ENCODE data around the gene NDUFV3. TPM values are rescaled to one million over a fixed set of nuclear protein-coding genes. Genes with fewer than 3 reads are reported as not detected.
"Not testable (repeated sequence)": the region's sequence is repeated elsewhere in the genome, so short reads cannot be mapped to it uniquely, and the experiment has no call there.

NDUFV3 gene
- total RNA-seq, 3 donors from 2014 or later: 49.9 to 62.9 (median 51.1) TPM

GRCh38 chr21:42942244-42942643, 49.1 kb downstream of the NDUFV3 start:
- no peak overlapping the region for H3K4me3 ChIP-seq
- TF ChIP-seq CTCF (IDR thresholded peaks at IDR 0.05): no peak
- H3K4me1 ChIP-seq: no peaks in the 10 kb centered on the region
- H3K36me3 ChIP-seq: no peaks in the 10 kb centered on the region
- H3K9me3 ChIP-seq: no peaks in the 10 kb centered on the region
- DNase-seq (ENCODE audit: low spot score in 2 of 2): no peak
- H3K27me3 ChIP-seq: no peaks in the 10 kb centered on the region
- intact Hi-C loops (cut with DNase I; ENCODE audit: low total_unique reads): no loop called here
- no peak overlapping the region for H3K27ac ChIP-seq

DNA sequence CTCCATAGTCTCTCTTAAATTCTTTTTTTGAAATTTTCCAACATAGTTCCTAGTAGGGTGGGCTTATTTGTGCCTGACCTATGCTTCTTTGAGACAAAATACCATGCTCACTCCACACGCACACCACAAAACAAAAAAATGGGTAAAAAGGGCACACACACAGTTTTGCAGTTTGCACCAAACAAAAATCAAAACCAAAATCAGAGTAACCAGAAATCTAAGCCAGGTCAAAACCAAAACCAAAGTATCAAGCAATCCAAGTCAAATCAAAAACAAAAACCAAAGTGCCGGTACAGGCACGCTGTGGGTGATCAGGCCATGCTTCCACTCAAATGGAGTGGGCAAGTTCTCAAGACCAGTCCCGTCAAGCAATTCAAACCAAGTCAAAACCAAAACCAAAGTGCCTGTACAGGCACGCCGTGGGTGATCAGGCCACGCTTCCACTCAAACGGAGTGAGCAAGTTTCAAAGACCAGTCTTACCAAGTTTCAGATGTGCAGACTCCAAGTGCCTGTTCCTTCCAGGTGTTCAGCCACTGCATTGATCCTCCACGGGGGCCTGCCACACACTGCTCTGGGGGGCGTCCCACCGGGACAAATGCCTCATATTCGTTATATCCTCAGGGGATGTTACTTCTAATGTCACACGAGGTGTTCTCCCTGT, 56.1 kb downstream of the NDUFV3 start:
- H3K9me3 ChIP-seq; H3K27me3 ChIP-seq; H3K36me3 ChIP-seq; DNase-seq (ENCODE audit: low spot score in 2 of 2); H3K27ac ChIP-seq; H3K4me1 ChIP-seq; H3K4me3 ChIP-seq; intact Hi-C loops (cut with DNase I; ENCODE audit: low total_unique reads): not testable (repeated sequence)

GRCh38 chr21:42951193-42951592, 58.1 kb downstream of the NDUFV3 start:
- DNase-seq (ENCODE audit: low spot score in 2 of 2); H3K27me3 ChIP-seq; H3K4me3 ChIP-seq; H3K9me3 ChIP-seq; H3K27ac ChIP-seq; H3K36me3 ChIP-seq; H3K4me1 ChIP-seq; intact Hi-C loops (cut with DNase I; ENCODE audit: low total_unique reads): not testable (repeated sequence)

GRCh38 chr21:42956824-42957630, 63.9 kb downstream of the NDUFV3 start:
- no peak overlapping the region for H3K27ac ChIP-seq
- no peaks in the 10 kb centered on the region for H3K27me3 ChIP-seq
- no peak overlapping the region for H3K4me3 ChIP-seq
- no peak for TF ChIP-seq POLR2AphosphoS5 (IDR thresholded peaks at IDR 0.05)
- TF ChIP-seq POLR2A (IDR thresholded peaks at IDR 0.05): no peak
- TF ChIP-seq CTCF (IDR thresholded peaks at IDR 0.05): no peak
- DNase-seq (ENCODE audit: low spot score in 2 of 2): no peak
- H3K9me3 ChIP-seq: no peaks in the 10 kb centered on the region
- intact Hi-C loops (cut with DNase I; ENCODE audit: low total_unique reads): no loop called here
- H3K4me1 ChIP-seq: no peaks in the 10 kb centered on the region
- no peaks in the 10 kb centered on the region for H3K36me3 ChIP-seq

- intact Hi-C loops (cut with DNase I; ENCODE audit: low total_unique reads); H3K27me3 ChIP-seq: not testable (repeated sequence)
Measured at GRCh38 chr21:42958122-42958521, 65.0 kb downstream of the NDUFV3 start.

GRCh38 chr21:42959728-42960127, 66.6 kb downstream of the NDUFV3 start:
- H3K27me3 ChIP-seq: no peaks in the 10 kb centered on the region
- no peaks in the 10 kb centered on the region for H3K36me3 ChIP-seq
- H3K9me3 ChIP-seq: no peaks in the 10 kb centered on the region
- no peak overlapping the region for H3K4me3 ChIP-seq
- intact Hi-C loops (cut with DNase I; ENCODE audit: low total_unique reads): no loop called here
- no peaks in the 10 kb centered on the region for H3K4me1 ChIP-seq
- H3K27ac ChIP-seq: no peak overlapping the region
- DNase-seq (ENCODE audit: low spot score in 2 of 2): no peak
- no peak for TF ChIP-seq POLR2A (IDR thresholded peaks at IDR 0.05)
- TF ChIP-seq CTCF (IDR thresholded peaks at IDR 0.05): no peak
- no peak for TF ChIP-seq POLR2AphosphoS5 (IDR thresholded peaks at IDR 0.05)

More at GRCh38 chr21:42958122-42958521, 65.0 kb downstream of the NDUFV3 start:
- DNase-seq (ENCODE audit: low spot score in 2 of 2); H3K4me3 ChIP-seq; H3K27ac ChIP-seq; H3K9me3 ChIP-seq; H3K4me1 ChIP-seq; H3K36me3 ChIP-seq: not testable (repeated sequence)

Data from breast epithelium (tissue), 4 donors.